ENCODE results near the gene CHCHD5. TPM values are rescaled to one million over a fixed set of nuclear protein-coding genes. Genes with fewer than 3 reads are reported as not detected.
"Not testable (repeated sequence)": the region's sequence is repeated elsewhere in the genome, so short reads cannot be mapped to it uniquely, and the experiment has no call there.

CHCHD5 gene
- total RNA-seq, 1 experiment from 2014 or later: 25.4 TPM

DNA sequence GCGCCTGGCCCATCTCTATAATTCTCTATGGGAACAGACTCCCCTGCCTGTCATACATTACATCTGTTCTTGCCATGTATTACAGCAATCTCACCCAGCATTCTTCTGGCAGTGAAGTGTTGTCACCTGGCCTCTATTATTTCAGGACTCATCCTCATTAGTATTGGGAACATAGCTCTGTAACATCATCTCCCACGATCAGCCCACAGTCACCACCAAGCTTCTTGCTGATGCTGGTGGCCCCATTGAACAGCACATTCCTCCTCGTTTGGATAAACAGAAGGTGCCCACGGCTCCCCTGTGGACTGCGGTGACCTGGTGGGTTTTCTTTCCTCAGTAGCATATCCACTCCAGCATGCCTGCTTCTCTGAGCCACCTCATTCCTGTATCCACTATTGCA lies 21.5 kb downstream of the CHCHD5 start:
- no TSS peak for BruUV-seq (replicated peaks)
- no peak overlapping the region for H3K27ac ChIP-seq (ENCODE audit: low read length)
- H3K4me3 ChIP-seq (ENCODE audit: low read length): no peak overlapping the region
- POLR2A ChIA-PET (ENCODE audit: unreplicated experiment): interaction anchor here (0.9 kb wide), 1 partner anchor 39 kb away, joined by 5 read pairs; the partner anchor contains the start of gene SLC20A1
- H3K4me2 ChIP-seq (ENCODE audit: low read length): no peak overlapping the region
- no peaks in the 10 kb centered on the region for H3K27me3 ChIP-seq (ENCODE audit: low read length)
- H4K20me1 ChIP-seq (ENCODE audit: low read length): no peaks in the 10 kb centered on the region
- no peak for ATAC-seq
- no peaks in the 10 kb centered on the region for H3K9me3 ChIP-seq (ENCODE audit: low read length)
- H3K36me3 ChIP-seq (ENCODE audit: low read depth, low read length): no peaks in the 10 kb centered on the region
- intact Hi-C loops (cut with micrococcal nuclease): loop anchor here (10.0 kb wide), 1 partner anchor 49 kb away; no protein-coding TSS in a partner anchor
- CTCF ChIA-PET: no interaction called here
- no peak overlapping the region for H3K9ac ChIP-seq (ENCODE audit: low read length)
- 0 out of 2 replicates have a peak, but pooled peaks cover 7% of the 10 kb centered on the region for H3K9me2 ChIP-seq (replicated peaks; ENCODE audit: low read length)
- H2AFZ ChIP-seq (ENCODE audit: low read length): no peak overlapping the region
- TF ChIP-seq EZH2phosphoT487 (IDR thresholded peaks at IDR 0.05; ENCODE audit: borderline replicate concordance, low read length) (no peak), EZH2 (IDR thresholded peaks at IDR 0.05; ENCODE audit: low read length, unreplicated experiment) (no peak)
- TF ChIP-seq, protein P1, sequence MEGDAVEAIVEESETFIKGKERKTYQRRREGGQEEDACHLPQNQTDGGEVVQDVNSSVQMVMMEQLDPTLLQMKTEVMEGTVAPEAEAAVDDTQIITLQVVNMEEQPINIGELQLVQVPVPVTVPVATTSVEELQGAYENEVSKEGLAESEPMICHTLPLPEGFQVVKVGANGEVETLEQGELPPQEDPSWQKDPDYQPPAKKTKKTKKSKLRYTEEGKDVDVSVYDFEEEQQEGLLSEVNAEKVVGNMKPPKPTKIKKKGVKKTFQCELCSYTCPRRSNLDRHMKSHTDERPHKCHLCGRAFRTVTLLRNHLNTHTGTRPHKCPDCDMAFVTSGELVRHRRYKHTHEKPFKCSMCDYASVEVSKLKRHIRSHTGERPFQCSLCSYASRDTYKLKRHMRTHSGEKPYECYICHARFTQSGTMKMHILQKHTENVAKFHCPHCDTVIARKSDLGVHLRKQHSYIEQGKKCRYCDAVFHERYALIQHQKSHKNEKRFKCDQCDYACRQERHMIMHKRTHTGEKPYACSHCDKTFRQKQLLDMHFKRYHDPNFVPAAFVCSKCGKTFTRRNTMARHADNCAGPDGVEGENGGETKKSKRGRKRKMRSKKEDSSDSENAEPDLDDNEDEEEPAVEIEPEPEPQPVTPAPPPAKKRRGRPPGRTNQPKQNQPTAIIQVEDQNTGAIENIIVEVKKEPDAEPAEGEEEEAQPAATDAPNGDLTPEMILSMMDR (conservative IDR thresholded peaks at IDR 0.05; ENCODE audit: low read depth, low read length): no peak
- no peak for DNase-seq
- H3K79me2 ChIP-seq (ENCODE audit: low read length): no peaks in the 10 kb centered on the region
- no peaks in the 10 kb centered on the region for H3F3A ChIP-seq (ENCODE audit: low read length, unreplicated experiment)
- no peaks in the 10 kb centered on the region for H3K4me1 ChIP-seq (ENCODE audit: insufficient read depth, low read length)

DNA sequence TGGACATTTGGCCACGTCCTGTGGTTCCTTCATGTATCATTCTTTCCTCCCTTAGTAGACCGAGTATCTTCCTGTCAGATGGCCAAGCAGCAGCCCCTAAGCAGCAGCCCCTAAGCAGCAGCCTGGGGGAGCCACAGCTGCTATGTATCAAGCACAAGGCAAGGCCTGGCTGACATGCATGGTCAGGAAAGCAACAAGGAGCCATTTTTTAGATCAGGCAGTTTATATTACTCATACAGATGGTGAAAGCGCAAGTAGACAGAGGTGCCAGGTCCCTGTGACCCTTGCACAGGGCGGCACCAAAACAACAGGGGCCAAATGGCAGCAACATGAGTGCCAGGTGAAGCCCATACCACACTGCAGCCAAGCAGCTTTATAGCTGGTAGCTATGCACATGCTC lies 22.1 kb downstream of the CHCHD5 start:
- no peak overlapping the region for H3K4me3 ChIP-seq (ENCODE audit: low read length)
- ChIA-PET CTCF (no interaction called here), POLR2A (ENCODE audit: unreplicated experiment) (interaction anchor here (0.9 kb wide), 1 partner anchor 39 kb away, joined by 5 read pairs; the partner anchor contains the start of gene SLC20A1)
- H3K36me3 ChIP-seq (ENCODE audit: low read depth, low read length): no peaks in the 10 kb centered on the region
- H4K20me1 ChIP-seq (ENCODE audit: low read length): no peaks in the 10 kb centered on the region
- H3K9ac ChIP-seq (ENCODE audit: low read length): no peak overlapping the region
- H3K4me1 ChIP-seq (ENCODE audit: insufficient read depth, low read length): no peaks in the 10 kb centered on the region
- BruUV-seq (replicated peaks): no TSS peak
- no peaks in the 10 kb centered on the region for H3K79me2 ChIP-seq (ENCODE audit: low read length)
- H3K9me3 ChIP-seq (ENCODE audit: low read length): no peaks in the 10 kb centered on the region
- H2AFZ ChIP-seq (ENCODE audit: low read length): no peak overlapping the region
- no peak overlapping the region for H3K27ac ChIP-seq (ENCODE audit: low read length)
- H3K27me3 ChIP-seq (ENCODE audit: low read length): no peaks in the 10 kb centered on the region
- intact Hi-C loops (cut with micrococcal nuclease): loop anchor here (10.0 kb wide), 1 partner anchor 48 kb away; no protein-coding TSS in a partner anchor
- TF ChIP-seq EZH2phosphoT487 (IDR thresholded peaks at IDR 0.05; ENCODE audit: borderline replicate concordance, low read length) (no peak), EZH2 (IDR thresholded peaks at IDR 0.05; ENCODE audit: low read length, unreplicated experiment) (no peak)
- TF ChIP-seq, protein P1 (conservative IDR thresholded peaks at IDR 0.05; ENCODE audit: low read depth, low read length): no peak
- H3K4me2 ChIP-seq (ENCODE audit: low read length): no peak overlapping the region
- no peak for ATAC-seq
- no peaks in the 10 kb centered on the region for H3F3A ChIP-seq (ENCODE audit: low read length, unreplicated experiment)
- 0 out of 2 replicates have a peak, but pooled peaks cover 7% of the 10 kb centered on the region for H3K9me2 ChIP-seq (replicated peaks; ENCODE audit: low read length)
- DNase-seq: no peak

DNA sequence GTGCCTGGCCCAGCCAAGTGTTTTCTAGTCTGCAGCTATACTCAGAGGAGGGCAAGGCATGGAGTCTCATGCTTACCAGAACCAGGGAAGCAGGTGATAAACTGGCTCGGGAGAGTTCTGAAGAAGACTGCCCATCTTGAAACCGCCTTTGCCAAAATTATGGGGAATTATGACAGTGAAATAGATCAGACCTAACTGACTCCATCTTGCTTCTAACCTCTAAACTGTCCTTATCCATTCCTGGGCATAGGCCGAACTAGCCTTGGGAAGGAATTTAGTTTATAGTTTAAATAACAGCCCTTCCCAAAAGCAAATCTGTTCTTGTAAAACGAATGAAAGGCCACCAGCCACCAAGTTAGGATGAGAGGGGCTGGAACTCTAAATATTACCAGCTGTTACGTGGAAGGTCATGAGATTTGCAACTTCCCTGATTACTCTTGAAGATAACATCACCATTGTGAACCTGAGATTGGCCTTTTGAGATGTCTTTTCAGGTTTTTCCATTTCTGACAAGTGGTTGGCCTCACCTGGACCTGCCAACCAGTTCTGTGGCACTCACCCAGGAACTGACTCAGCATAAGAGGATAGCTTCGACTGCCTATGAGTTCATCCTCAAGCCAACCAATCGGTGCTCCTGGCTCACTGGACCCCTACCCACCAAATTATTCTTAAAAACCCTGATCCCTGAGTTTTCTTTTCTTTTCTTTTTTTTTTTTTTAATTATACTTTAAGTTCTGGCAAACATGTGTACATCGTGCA lies 23.4 kb downstream of the CHCHD5 start:
- intact Hi-C loops (cut with micrococcal nuclease): loop anchor here (10.0 kb wide), 1 partner anchor 47 kb away; no protein-coding TSS in a partner anchor
- no TSS peak for BruUV-seq (replicated peaks)
- H3K4me1 ChIP-seq (ENCODE audit: insufficient read depth, low read length): no peaks in the 10 kb centered on the region
- no peak overlapping the region for H3K4me2 ChIP-seq (ENCODE audit: low read length)
- DNase-seq (peak; percentile 77), ATAC-seq (peak; percentile 48)
- CTCF ChIA-PET: no interaction called here
- no peaks in the 10 kb centered on the region for H3F3A ChIP-seq (ENCODE audit: low read length, unreplicated experiment)
- H4K20me1 ChIP-seq (ENCODE audit: low read length): no peaks in the 10 kb centered on the region
- no peak overlapping the region for H3K4me3 ChIP-seq (ENCODE audit: low read length)
- H3K79me2 ChIP-seq (ENCODE audit: low read length): no peaks in the 10 kb centered on the region
- POLR2A ChIA-PET (ENCODE audit: unreplicated experiment): no interaction called here
- no peaks in the 10 kb centered on the region for H3K36me3 ChIP-seq (ENCODE audit: low read depth, low read length)
- no peak for TF ChIP-seq EZH2phosphoT487 (IDR thresholded peaks at IDR 0.05; ENCODE audit: borderline replicate concordance, low read length)
- no peak for TF ChIP-seq EZH2 (IDR thresholded peaks at IDR 0.05; ENCODE audit: low read length, unreplicated experiment)
- TF ChIP-seq, protein P1 (conservative IDR thresholded peaks at IDR 0.05; ENCODE audit: low read depth, low read length): no peak
- no peak overlapping the region for H2AFZ ChIP-seq (ENCODE audit: low read length)
- H3K9me2 ChIP-seq (replicated peaks; ENCODE audit: low read length): 0 out of 2 replicates have a peak, but pooled peaks cover 7% of the 10 kb centered on the region
- no peaks in the 10 kb centered on the region for H3K9me3 ChIP-seq (ENCODE audit: low read length)
- H3K27ac ChIP-seq (ENCODE audit: low read length): no peak overlapping the region
- no peak overlapping the region for H3K9ac ChIP-seq (ENCODE audit: low read length)
- H3K27me3 ChIP-seq (ENCODE audit: low read length): no peaks in the 10 kb centered on the region

DNA sequence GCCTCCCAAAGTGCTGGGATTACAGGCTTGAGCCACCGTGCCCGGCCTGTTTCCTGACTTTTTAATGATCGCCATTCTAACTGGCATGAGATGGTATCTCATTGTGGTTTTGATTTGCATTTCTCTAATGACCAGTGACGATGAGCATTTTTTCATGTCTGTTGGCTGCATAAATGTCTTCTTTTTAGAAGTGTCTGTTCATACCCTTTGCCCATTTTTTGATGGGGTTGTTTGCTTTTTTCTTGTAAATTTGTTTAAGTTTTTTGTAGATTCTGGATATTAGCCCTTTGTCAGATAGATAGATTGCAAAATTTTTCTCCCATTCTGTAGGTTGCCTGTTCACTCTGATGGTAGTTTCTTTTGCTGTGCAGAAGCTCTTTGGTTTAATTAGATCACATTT lies 24.9 kb downstream of the CHCHD5 start:
- H3K4me2 ChIP-seq (ENCODE audit: low read length); H3K9me2 ChIP-seq (replicated peaks; ENCODE audit: low read length); H3K4me1 ChIP-seq (ENCODE audit: insufficient read depth, low read length); H3K9me3 ChIP-seq (ENCODE audit: low read length); H3K9ac ChIP-seq (ENCODE audit: low read length); H4K20me1 ChIP-seq (ENCODE audit: low read length); H3K36me3 ChIP-seq (ENCODE audit: low read depth, low read length); POLR2A ChIA-PET (ENCODE audit: unreplicated experiment); H3F3A ChIP-seq (ENCODE audit: low read length, unreplicated experiment); DNase-seq; CTCF ChIA-PET; H3K4me3 ChIP-seq (ENCODE audit: low read length); ATAC-seq; BruUV-seq (replicated peaks); H2AFZ ChIP-seq (ENCODE audit: low read length); H3K27me3 ChIP-seq (ENCODE audit: low read length); H3K27ac ChIP-seq (ENCODE audit: low read length); H3K79me2 ChIP-seq (ENCODE audit: low read length): not testable (repeated sequence)
- intact Hi-C loops (cut with micrococcal nuclease): loop anchor here (10.0 kb wide), 1 partner anchor 45 kb away; no protein-coding TSS in a partner anchor
